ENCODE results near the gene SCIN. TPM values are rescaled to one million over a fixed set of nuclear protein-coding genes. Genes with fewer than 3 reads are reported as not detected.

The SCIN gene
- total RNA-seq, 1 experiment from 2014 or later, result 18.8 TPM

- in situ Hi-C loops (cut with HindIII; ENCODE audit: low pct_unique_long_range_greater_than_20kb, low sequenced_read_pairs), result no loop called here
- no peak for DNase-seq (ENCODE audit: low read depth)
Observed at GRCh38 chr7:12594122-12594897, 23.8 kb downstream of the SCIN start.

GRCh38 chr7:12595148-12595547, 24.6 kb downstream of the SCIN start:
- DNase-seq (ENCODE audit: low read depth), result no peak
- in situ Hi-C loops (cut with HindIII; ENCODE audit: low pct_unique_long_range_greater_than_20kb, low sequenced_read_pairs), result no loop called here

GRCh38 chr7:12596225-12596790, 25.8 kb downstream of the SCIN start:
- DNase-seq (ENCODE audit: low read depth), result peak; percentile 38
- in situ Hi-C loops (cut with HindIII; ENCODE audit: low pct_unique_long_range_greater_than_20kb, low sequenced_read_pairs), result no loop called here

- no peak for DNase-seq (ENCODE audit: low read depth)
- in situ Hi-C loops (cut with HindIII; ENCODE audit: low pct_unique_long_range_greater_than_20kb, low sequenced_read_pairs), result no loop called here
Observed at GRCh38 chr7:12601302-12601869, 30.9 kb downstream of the SCIN start.

- DNase-seq (ENCODE audit: low read depth), result no peak
- in situ Hi-C loops (cut with HindIII; ENCODE audit: low pct_unique_long_range_greater_than_20kb, low sequenced_read_pairs), result no loop called here
Observed at GRCh38 chr7:12607134-12607533, 36.6 kb downstream of the SCIN start.

GRCh38 chr7:12609561-12609960, 39.0 kb downstream of the SCIN start:
- no peak for DNase-seq (ENCODE audit: low read depth)
- in situ Hi-C loops (cut with HindIII; ENCODE audit: low pct_unique_long_range_greater_than_20kb, low sequenced_read_pairs), result no loop called here

- no peak for DNase-seq (ENCODE audit: low read depth)
- in situ Hi-C loops (cut with HindIII; ENCODE audit: low pct_unique_long_range_greater_than_20kb, low sequenced_read_pairs), result no loop called here
Observed at GRCh38 chr7:12610899-12611298, 40.4 kb downstream of the SCIN start.

- no peak for DNase-seq (ENCODE audit: low read depth)
- in situ Hi-C loops (cut with HindIII; ENCODE audit: low pct_unique_long_range_greater_than_20kb, low sequenced_read_pairs), result no loop called here
Observed at GRCh38 chr7:12612622-12613021, 42.1 kb downstream of the SCIN start.

GRCh38 chr7:12619461-12620069, 49.0 kb downstream of the SCIN start:
- in situ Hi-C loops (cut with HindIII; ENCODE audit: low pct_unique_long_range_greater_than_20kb, low sequenced_read_pairs), result no loop called here
- no peak for DNase-seq (ENCODE audit: low read depth)

GRCh38 chr7:12620371-12620770, 49.9 kb downstream of the SCIN start:
- DNase-seq (ENCODE audit: low read depth), result no peak
- in situ Hi-C loops (cut with HindIII; ENCODE audit: low pct_unique_long_range_greater_than_20kb, low sequenced_read_pairs), result no loop called here

GRCh38 chr7:12623223-12623622, 52.7 kb downstream of the SCIN start:
- in situ Hi-C loops (cut with HindIII; ENCODE audit: low pct_unique_long_range_greater_than_20kb, low sequenced_read_pairs), result no loop called here
- no peak for DNase-seq (ENCODE audit: low read depth)

- in situ Hi-C loops (cut with HindIII; ENCODE audit: low pct_unique_long_range_greater_than_20kb, low sequenced_read_pairs), result no loop called here
- peak; percentile 43 for DNase-seq (ENCODE audit: low read depth)
Observed at GRCh38 chr7:12623885-12624498, 53.5 kb downstream of the SCIN start.

- no peak for DNase-seq (ENCODE audit: low read depth)
- in situ Hi-C loops (cut with HindIII; ENCODE audit: low pct_unique_long_range_greater_than_20kb, low sequenced_read_pairs), result no loop called here
Observed at GRCh38 chr7:12625836-12626235, 55.3 kb downstream of the SCIN start.

GRCh38 chr7:12629816-12630512, 59.4 kb downstream of the SCIN start:
- in situ Hi-C loops (cut with HindIII; ENCODE audit: low pct_unique_long_range_greater_than_20kb, low sequenced_read_pairs), result no loop called here
- DNase-seq (ENCODE audit: low read depth), result no peak

GRCh38 chr7:12630513-12630819, 59.9 kb downstream of the SCIN start:
- DNase-seq (ENCODE audit: low read depth), result no peak
- in situ Hi-C loops (cut with HindIII; ENCODE audit: low pct_unique_long_range_greater_than_20kb, low sequenced_read_pairs), result no loop called here

- no peak for DNase-seq (ENCODE audit: low read depth)
- in situ Hi-C loops (cut with HindIII; ENCODE audit: low pct_unique_long_range_greater_than_20kb, low sequenced_read_pairs), result no loop called here
Observed at GRCh38 chr7:12633582-12633981, 63.1 kb downstream of the SCIN start.

GRCh38 chr7:12635830-12636229, 65.3 kb downstream of the SCIN start:
- in situ Hi-C loops (cut with HindIII; ENCODE audit: low pct_unique_long_range_greater_than_20kb, low sequenced_read_pairs), result no loop called here
- no peak for DNase-seq (ENCODE audit: low read depth)

GRCh38 chr7:12637328-12637727, 66.8 kb downstream of the SCIN start:
- in situ Hi-C loops (cut with HindIII; ENCODE audit: low pct_unique_long_range_greater_than_20kb, low sequenced_read_pairs), result no loop called here
- DNase-seq (ENCODE audit: low read depth), result no peak

All from Caki2 (cell line).